ENCODE results near the gene ARHGAP42. TPM values are rescaled to one million over a fixed set of nuclear protein-coding genes. Genes with fewer than 3 reads are reported as not detected.

ARHGAP42 gene
- polyA plus RNA-seq, 3 donors, result 0.13 TPM; not detected in 2

DNA sequence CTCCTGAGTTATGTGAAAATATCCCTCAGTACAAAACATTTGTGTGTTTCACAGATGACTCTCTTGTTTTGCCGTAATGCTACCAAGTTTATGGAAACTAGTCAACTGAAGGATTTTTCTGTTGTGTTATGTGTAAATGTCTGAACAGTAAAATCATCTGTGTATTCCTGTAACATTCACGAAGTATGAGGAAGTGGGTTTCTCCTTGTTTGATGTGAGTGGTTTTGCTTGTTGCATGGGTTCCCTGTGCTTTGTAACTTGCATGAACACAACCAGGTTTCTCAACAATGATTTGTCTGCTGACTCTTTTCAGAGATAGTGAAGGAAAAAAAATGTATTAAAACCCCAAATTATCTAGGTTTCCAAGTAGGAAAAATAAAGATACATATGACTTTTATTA lies 304.5 kb downstream of the ARHGAP42 start:
- Mint-ChIP-seq H3K36me3 (no peaks in the 10 kb centered on the region), H3K4me1 (no peaks in the 10 kb centered on the region), H3K27ac (no peak overlapping the region), H3K9me3 (peaks cover 0 to 3% (median 0%) of the 10 kb centered on the region in 7 donors), H3K4me3 (no peak overlapping the region), H3K27me3 (ENCODE audit: low read depth in 3 of 3) (no peaks in the 10 kb centered on the region)
- Histone ChIP-seq H3K36me3 (replicated peaks in 1 of 2; ENCODE audit: control insufficient read depth in 1 of 2, insufficient read depth in 2 of 2, low read length in 2 of 2) (no peaks in the 10 kb centered on the region), H3K4me1 (ENCODE audit: control insufficient read depth in 1 of 2, insufficient read depth in 2 of 2, low read length in 2 of 2) (no peaks in the 10 kb centered on the region), H2AFZ (ENCODE audit: insufficient read depth, low read depth, low read length, poor library complexity, severe bottlenecking) (no peak overlapping the region), H3K27ac (ENCODE audit: low read depth in 1 of 2, low read length in 2 of 2) (no peak overlapping the region), H3K4me3 (replicated peaks in 1 of 3; ENCODE audit: low read depth in 2 of 3, low read length in 3 of 3) (no peak overlapping the region), H3K9me3 (replicated peaks in 1 of 2; ENCODE audit: control insufficient read depth in 1 of 2, insufficient read depth in 1 of 2, low read length in 2 of 2) (no peaks in the 10 kb centered on the region), H3K79me2 (ENCODE audit: insufficient read depth, low read length) (no peaks in the 10 kb centered on the region), H3K27me3 (ENCODE audit: control insufficient read depth in 2 of 2, insufficient read depth in 2 of 2, low read length in 2 of 2) (no peaks in the 10 kb centered on the region), H4K20me1 (ENCODE audit: insufficient read depth, low read length) (no peaks in the 10 kb centered on the region), H3K9ac (ENCODE audit: insufficient read depth, low read length, poor library complexity, severe bottlenecking) (no peak overlapping the region), H3K4me2 (replicated peaks; ENCODE audit: extremely low read depth, low read length, poor library complexity, severe bottlenecking) (no peak overlapping the region)
- WGBS (ENCODE audit: insufficient coverage), result 50% methylated on average over 2 of the region's 2 CpGs
- intact Hi-C loops (cut with micrococcal nuclease), result no loop called here
- TF ChIP-seq, protein P1, sequence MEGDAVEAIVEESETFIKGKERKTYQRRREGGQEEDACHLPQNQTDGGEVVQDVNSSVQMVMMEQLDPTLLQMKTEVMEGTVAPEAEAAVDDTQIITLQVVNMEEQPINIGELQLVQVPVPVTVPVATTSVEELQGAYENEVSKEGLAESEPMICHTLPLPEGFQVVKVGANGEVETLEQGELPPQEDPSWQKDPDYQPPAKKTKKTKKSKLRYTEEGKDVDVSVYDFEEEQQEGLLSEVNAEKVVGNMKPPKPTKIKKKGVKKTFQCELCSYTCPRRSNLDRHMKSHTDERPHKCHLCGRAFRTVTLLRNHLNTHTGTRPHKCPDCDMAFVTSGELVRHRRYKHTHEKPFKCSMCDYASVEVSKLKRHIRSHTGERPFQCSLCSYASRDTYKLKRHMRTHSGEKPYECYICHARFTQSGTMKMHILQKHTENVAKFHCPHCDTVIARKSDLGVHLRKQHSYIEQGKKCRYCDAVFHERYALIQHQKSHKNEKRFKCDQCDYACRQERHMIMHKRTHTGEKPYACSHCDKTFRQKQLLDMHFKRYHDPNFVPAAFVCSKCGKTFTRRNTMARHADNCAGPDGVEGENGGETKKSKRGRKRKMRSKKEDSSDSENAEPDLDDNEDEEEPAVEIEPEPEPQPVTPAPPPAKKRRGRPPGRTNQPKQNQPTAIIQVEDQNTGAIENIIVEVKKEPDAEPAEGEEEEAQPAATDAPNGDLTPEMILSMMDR (IDR thresholded peaks at IDR 0.05), result no peak
- DNase-seq, result no peak

DNA sequence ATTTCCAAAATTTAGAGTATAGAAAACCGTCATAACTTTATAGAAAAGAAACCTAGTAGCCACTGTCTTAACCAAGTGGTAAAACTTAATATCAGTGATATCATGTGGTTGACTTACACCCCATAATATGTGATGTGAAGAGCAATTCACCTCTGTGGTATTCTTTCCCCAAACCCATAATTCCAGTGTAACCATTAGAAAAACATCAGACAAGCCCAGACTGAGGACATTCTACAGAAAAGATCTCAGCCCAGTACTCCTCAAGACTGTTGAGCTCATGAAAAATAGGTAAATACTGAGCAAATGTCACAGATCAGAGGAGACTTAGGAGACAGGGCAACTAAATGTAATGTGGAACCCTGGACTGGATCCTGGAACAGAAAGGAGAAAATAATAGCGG lies 307.9 kb downstream of the ARHGAP42 start:
- H3K36me3 Mint-ChIP-seq, result no peaks in the 10 kb centered on the region
- Histone ChIP-seq H4K20me1 (ENCODE audit: insufficient read depth, low read length) (no peaks in the 10 kb centered on the region), H3K4me3 (replicated peaks in 1 of 3; ENCODE audit: low read depth in 2 of 3, low read length in 3 of 3) (no peak overlapping the region), H3K27ac (ENCODE audit: low read depth in 1 of 2, low read length in 2 of 2) (no peak overlapping the region), H3K36me3 (replicated peaks in 1 of 2; ENCODE audit: control insufficient read depth in 1 of 2, insufficient read depth in 2 of 2, low read length in 2 of 2) (no peaks in the 10 kb centered on the region), H3K4me2 (replicated peaks; ENCODE audit: extremely low read depth, low read length, poor library complexity, severe bottlenecking) (no peak overlapping the region), H3K27me3 (ENCODE audit: control insufficient read depth in 2 of 2, insufficient read depth in 2 of 2, low read length in 2 of 2) (no peaks in the 10 kb centered on the region), H3K79me2 (ENCODE audit: insufficient read depth, low read length) (no peaks in the 10 kb centered on the region), H3K4me1 (ENCODE audit: control insufficient read depth in 1 of 2, insufficient read depth in 2 of 2, low read length in 2 of 2) (no peaks in the 10 kb centered on the region), H3K9ac (ENCODE audit: insufficient read depth, low read length, poor library complexity, severe bottlenecking) (no peak overlapping the region), H3K9me3 (replicated peaks in 1 of 2; ENCODE audit: control insufficient read depth in 1 of 2, insufficient read depth in 1 of 2, low read length in 2 of 2) (no peaks in the 10 kb centered on the region), H2AFZ (ENCODE audit: insufficient read depth, low read depth, low read length, poor library complexity, severe bottlenecking) (no peak overlapping the region)
- H3K4me3 Mint-ChIP-seq, result no peak overlapping the region
- H3K27me3 Mint-ChIP-seq (ENCODE audit: low read depth in 3 of 3), result no peaks in the 10 kb centered on the region
- 100% methylated on average over 1 of the region's 2 CpGs for WGBS (ENCODE audit: insufficient coverage)
- intact Hi-C loops (cut with micrococcal nuclease), result no loop called here
- H3K27ac Mint-ChIP-seq, result no peak overlapping the region
- no peaks in the 10 kb centered on the region for H3K4me1 Mint-ChIP-seq
- no peak for DNase-seq
- TF ChIP-seq, protein P1 (IDR thresholded peaks at IDR 0.05), result no peak
- H3K9me3 Mint-ChIP-seq, result peaks cover 0 to 3% (median 0%) of the 10 kb centered on the region in 7 donors

Measured in CD14-positive monocyte (primary cell).